Measurements from ENCODE around the gene LGMN. TPM values are rescaled to one million over a fixed set of nuclear protein-coding genes. Genes with fewer than 3 reads are reported as not detected.

The LGMN gene
- total and polyA plus RNA-seq, 2 experiments from 2014 or later: 130 to 169 TPM

DNA sequence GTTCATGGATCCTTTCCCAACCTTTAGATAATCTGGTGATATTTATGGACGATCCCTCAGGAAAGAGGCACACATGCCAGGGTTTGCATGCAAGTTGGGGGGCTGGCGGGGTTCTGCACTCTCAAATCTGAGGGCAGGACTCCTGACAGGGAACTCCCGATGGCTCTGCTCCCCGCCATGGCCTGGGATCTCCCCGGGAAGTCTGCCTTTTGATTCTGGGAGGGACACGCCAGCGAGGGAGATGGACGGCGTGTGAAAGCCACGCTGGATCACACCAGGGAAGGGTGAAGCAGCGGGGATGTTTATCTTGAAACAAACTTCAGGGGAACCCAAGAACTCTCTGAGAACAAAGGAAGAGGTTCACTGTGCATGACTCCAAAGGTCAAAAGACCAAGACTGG is 43.6 kb downstream of the LGMN start:
- no peaks in the 10 kb centered on the region for H3K9me2 ChIP-seq (replicated peaks; ENCODE audit: insufficient read depth)
- 96% methylated on average over 11 of the region's 11 CpGs for WGBS (ENCODE audit: low lambda C conversion rate, missing lambda C conversion rate)
- no peak overlapping the region for H3K4me2 ChIP-seq

DNA sequence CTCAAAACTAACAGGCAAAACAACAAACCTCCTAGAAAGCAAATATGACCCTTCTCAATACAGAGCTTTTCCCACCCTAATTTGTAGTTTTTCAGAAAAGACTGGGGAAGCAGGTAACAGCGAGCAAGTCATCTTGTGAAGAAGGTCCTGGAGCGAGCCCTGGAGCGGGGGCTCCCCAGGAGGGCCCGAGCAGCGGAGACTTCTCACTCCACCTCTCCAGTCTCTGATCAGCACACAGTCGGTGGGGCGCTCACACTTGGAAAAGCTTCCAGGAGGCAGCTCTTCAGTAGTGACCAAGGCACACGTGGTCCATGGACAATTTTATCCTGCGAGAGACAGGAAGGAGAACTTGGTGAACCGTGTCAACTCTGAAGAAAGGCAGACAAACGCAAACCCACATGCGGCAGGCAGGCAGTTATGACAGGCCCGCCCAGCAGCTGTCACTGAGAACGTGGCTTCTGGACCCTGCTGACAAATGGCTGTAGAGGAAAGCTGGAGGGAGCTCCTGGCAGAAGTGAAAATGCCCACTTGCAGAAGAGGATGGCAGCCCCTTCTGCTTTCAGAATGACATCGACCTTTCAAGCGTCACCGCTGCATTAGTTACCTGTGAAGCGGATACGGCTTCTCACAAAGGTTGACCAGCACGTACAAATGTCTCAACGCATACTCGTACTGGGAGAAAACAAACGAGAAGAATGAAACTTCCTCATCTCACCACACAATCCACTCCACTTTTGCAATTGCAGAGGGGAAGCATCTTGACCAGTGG is 44.2 kb downstream of the LGMN start:
- H3K9me2 ChIP-seq (replicated peaks; ENCODE audit: insufficient read depth): no peaks in the 10 kb centered on the region
- DNase-seq (ENCODE audit: low spot score): no peak
- no peak overlapping the region for H3K4me2 ChIP-seq
- H3K27me3 ChIP-seq: no peaks in the 10 kb centered on the region
- no peak overlapping the region for H3K27ac ChIP-seq
- H3K79me2 ChIP-seq: no peaks in the 10 kb centered on the region
- no peaks in the 10 kb centered on the region for H3K36me3 ChIP-seq (replicated peaks; ENCODE audit: insufficient read depth, low read depth)
- H3K4me1 ChIP-seq (ENCODE audit: insufficient read depth): no peaks in the 10 kb centered on the region
- H4K20me1 ChIP-seq (ENCODE audit: insufficient read depth, poor library complexity, severe bottlenecking): no peaks in the 10 kb centered on the region
- TF ChIP-seq, protein P1, sequence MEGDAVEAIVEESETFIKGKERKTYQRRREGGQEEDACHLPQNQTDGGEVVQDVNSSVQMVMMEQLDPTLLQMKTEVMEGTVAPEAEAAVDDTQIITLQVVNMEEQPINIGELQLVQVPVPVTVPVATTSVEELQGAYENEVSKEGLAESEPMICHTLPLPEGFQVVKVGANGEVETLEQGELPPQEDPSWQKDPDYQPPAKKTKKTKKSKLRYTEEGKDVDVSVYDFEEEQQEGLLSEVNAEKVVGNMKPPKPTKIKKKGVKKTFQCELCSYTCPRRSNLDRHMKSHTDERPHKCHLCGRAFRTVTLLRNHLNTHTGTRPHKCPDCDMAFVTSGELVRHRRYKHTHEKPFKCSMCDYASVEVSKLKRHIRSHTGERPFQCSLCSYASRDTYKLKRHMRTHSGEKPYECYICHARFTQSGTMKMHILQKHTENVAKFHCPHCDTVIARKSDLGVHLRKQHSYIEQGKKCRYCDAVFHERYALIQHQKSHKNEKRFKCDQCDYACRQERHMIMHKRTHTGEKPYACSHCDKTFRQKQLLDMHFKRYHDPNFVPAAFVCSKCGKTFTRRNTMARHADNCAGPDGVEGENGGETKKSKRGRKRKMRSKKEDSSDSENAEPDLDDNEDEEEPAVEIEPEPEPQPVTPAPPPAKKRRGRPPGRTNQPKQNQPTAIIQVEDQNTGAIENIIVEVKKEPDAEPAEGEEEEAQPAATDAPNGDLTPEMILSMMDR (IDR thresholded peaks at IDR 0.05; ENCODE audit: poor library complexity): no peak
- TF ChIP-seq EZH2 (IDR thresholded peaks at IDR 0.05; ENCODE audit: borderline replicate concordance): no peak
- no peak for TF ChIP-seq EZH2phosphoT487 (IDR thresholded peaks at IDR 0.05; ENCODE audit: low read depth, severe bottlenecking, unreplicated experiment)
- H3K4me3 ChIP-seq: no peak overlapping the region
- H2AFZ ChIP-seq: no peak overlapping the region
- no peaks in the 10 kb centered on the region for H3K9me3 ChIP-seq (ENCODE audit: low read depth)
- WGBS (ENCODE audit: low lambda C conversion rate, missing lambda C conversion rate): 93% methylated on average over 23 of the region's 23 CpGs

More for the DNA sequence above, 43.6 kb downstream of the LGMN start:
- Histone ChIP-seq H3K27me3 (no peaks in the 10 kb centered on the region), H3K27ac (no peak overlapping the region), H3K4me1 (ENCODE audit: insufficient read depth) (no peaks in the 10 kb centered on the region), H3K36me3 (replicated peaks; ENCODE audit: insufficient read depth, low read depth) (no peaks in the 10 kb centered on the region), H4K20me1 (ENCODE audit: insufficient read depth, poor library complexity, severe bottlenecking) (no peaks in the 10 kb centered on the region), H2AFZ (no peak overlapping the region), H3K79me2 (no peaks in the 10 kb centered on the region), H3K9me3 (ENCODE audit: low read depth) (no peaks in the 10 kb centered on the region), H3K4me3 (no peak overlapping the region)
- TF ChIP-seq EZH2 (IDR thresholded peaks at IDR 0.05; ENCODE audit: borderline replicate concordance) (no peak), EZH2phosphoT487 (IDR thresholded peaks at IDR 0.05; ENCODE audit: low read depth, severe bottlenecking, unreplicated experiment) (no peak)
- TF ChIP-seq, protein P1 (IDR thresholded peaks at IDR 0.05; ENCODE audit: poor library complexity): no peak
- DNase-seq (ENCODE audit: low spot score): no peak

DNA sequence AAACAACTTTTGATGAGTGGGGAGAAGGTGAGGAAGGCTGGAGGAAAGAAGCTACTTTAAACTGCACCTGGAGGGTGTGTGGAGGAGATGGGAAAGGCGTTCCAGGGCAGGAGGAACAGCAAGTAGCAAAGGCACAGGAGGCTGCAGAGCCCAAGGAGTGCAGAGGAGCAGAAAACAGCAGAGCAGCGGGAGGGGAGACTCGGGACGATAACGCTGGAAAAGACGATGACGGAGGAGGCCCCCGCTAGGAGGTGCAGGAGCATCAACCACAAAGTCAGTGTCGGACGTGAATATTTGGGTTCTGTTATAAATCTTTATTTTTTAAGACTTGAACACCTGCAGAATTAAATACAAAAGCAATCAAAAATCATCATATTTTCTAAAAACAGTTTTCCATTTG is 44.9 kb downstream of the LGMN start:
- Histone ChIP-seq H3K9me2 (replicated peaks; ENCODE audit: insufficient read depth) (no peaks in the 10 kb centered on the region), H3K79me2 (no peaks in the 10 kb centered on the region), H3K4me2 (no peak overlapping the region), H3K9me3 (ENCODE audit: low read depth) (no peaks in the 10 kb centered on the region), H2AFZ (no peak overlapping the region), H3K27ac (no peak overlapping the region), H3K4me3 (no peak overlapping the region), H3K27me3 (no peaks in the 10 kb centered on the region), H4K20me1 (ENCODE audit: insufficient read depth, poor library complexity, severe bottlenecking) (no peaks in the 10 kb centered on the region), H3K36me3 (replicated peaks; ENCODE audit: insufficient read depth, low read depth) (no peaks in the 10 kb centered on the region), H3K4me1 (ENCODE audit: insufficient read depth) (no peaks in the 10 kb centered on the region)
- 100% methylated on average over 10 of the region's 10 CpGs for WGBS (ENCODE audit: low lambda C conversion rate, missing lambda C conversion rate)
- no peak for DNase-seq (ENCODE audit: low spot score)
- TF ChIP-seq EZH2phosphoT487 (IDR thresholded peaks at IDR 0.05; ENCODE audit: low read depth, severe bottlenecking, unreplicated experiment) (no peak), EZH2 (IDR thresholded peaks at IDR 0.05; ENCODE audit: borderline replicate concordance) (no peak)
- TF ChIP-seq, protein P1 (IDR thresholded peaks at IDR 0.05; ENCODE audit: poor library complexity): no peak

All from hepatocyte (in vitro differentiated cells).